Kidney (tissue), 14 donors: ENCODE measurements around the gene ETV2. TPM values are rescaled to one million over a fixed set of nuclear protein-coding genes. Genes with fewer than 3 reads are reported as not detected.

Source experiments
- DNase-seq, 5 donors: peaks; one replicate each; pipeline ENCODE4 v3.0.0-alpha.2; 2013 to 2020
- FAIRE-seq: peaks from 2 replicates; lab custom pipeline; 2012; peaks lifted over from hg19 to GRCh38; lab: Jason Lieb, UNC
- H3K27ac ChIP-seq, 2 donors: one replicate each; pipeline ENCODE4 v1.7.0; 2013; ENCODE audit warnings: low read depth in 2 of 2, low read length in 2 of 2, inconsistent platforms in 1 of 2
- H3K27me3 ChIP-seq: one replicate; pipeline ENCODE4 v1.7.1; 2013; ENCODE audit warnings: low read length, inconsistent platforms; ENCODE audit not compliant: control insufficient read depth, insufficient read depth
- H3K36me3 ChIP-seq, 3 donors: one replicate each; pipeline versions ENCODE4 v1.7.0 to v1.7.1; 2013; ENCODE audit warnings: low read length in 3 of 3, control low read depth in 1 of 3, inconsistent platforms in 1 of 3; ENCODE audit not compliant: insufficient read depth in 3 of 3, control insufficient read depth in 2 of 3
- H3K4me1 ChIP-seq, 3 donors: one replicate each; pipeline versions ENCODE4 v1.7.0 to v1.7.1; 2013; ENCODE audit warnings: low read length in 3 of 3, inconsistent platforms in 1 of 3, low read depth in 1 of 3; ENCODE audit not compliant: control insufficient read depth in 2 of 3, insufficient read depth in 2 of 3
- H3K4me3 ChIP-seq, 3 donors: one replicate each; pipeline versions ENCODE4 v1.7.0 to v1.8.1; 2013; ENCODE audit warnings: low read length in 3 of 3, control low read depth in 1 of 3, inconsistent platforms in 1 of 3
- H3K9ac ChIP-seq, 3 donors: one replicate each; pipeline versions ENCODE4 v1.7.0 to v1.7.1; 2013; ENCODE audit warnings: low read length in 3 of 3, control low read depth in 1 of 3, inconsistent platforms in 1 of 3
- H3K9me3 ChIP-seq, 3 donors: one replicate each; pipeline versions ENCODE4 v1.7.0 to v1.7.1; 2013; ENCODE audit warnings: low read length in 3 of 3, control low read depth in 1 of 3, inconsistent platforms in 1 of 3; ENCODE audit not compliant: control insufficient read depth in 2 of 3, insufficient read depth in 1 of 3
- CTCF ChIP-seq: IDR thresholded peaks from 3 replicates; pipeline ENCODE4 v1.5.1; 2012; ENCODE audit warnings: mild to moderate bottlenecking, moderate library complexity, borderline replicate concordance; ENCODE audit not compliant: insufficient read depth; ENCODE audit errors: extremely low read depth
- intact Hi-C: fragments of 100-400 bp; cut with DNase I; formaldehyde crosslinking; loops from one replicate; pipeline ENCODE4 v1.11.1; 2022
- polyA plus RNA-seq: library from polyadenylated mRNA; stranded (reverse); fragments of 350-450 nt; fragmentation: Illumina TruSeq; extraction: RNeasy Lipid Tissue Mini Kit (QIAGEN cat#74804); gene quantifications from one replicate; pipeline ENCODE4 v1.2.3, GENCODE V29; 2014; ENCODE audit warnings: low read depth, low replicate concordance; ENCODE audit not compliant: insufficient read depth
- total RNA-seq: library from RNA; stranded (reverse); fragmentation: NEBNext Ultra II Directional; extraction: Animal tissue kit (Norgen Biotek cat#: 25700); gene quantifications from one replicate; pipeline ENCODE4 v1.2.1, GENCODE V29; 2021
- donor health status: control.
- donor health status: control.
- donor health status: control.
- donor health status: control.
- donor health status: control.
- donor health status: DM: yes; HTN: yes; CAD: no.
- donor health status: Normal renal cell carcinoma (clear cell type).

ETV2 gene
- total and polyA plus RNA-seq, 2 donors from 2014 or later: 0.38 to 3.3 TPM

- peaks cover 0 to 2% (median 0%) of the 10 kb centered on the region in 3 donors for H3K36me3 ChIP-seq
- no peak overlapping the region for H3K9ac ChIP-seq
- intact Hi-C loops: no loop called here
- no peaks in the 10 kb centered on the region for H3K4me1 ChIP-seq
- no peak for TF ChIP-seq CTCF
- no peak for DNase-seq
- H3K9me3 ChIP-seq: no peaks in the 10 kb centered on the region
- H3K27me3 ChIP-seq: no peaks in the 10 kb centered on the region
- FAIRE-seq: no peak
- no peak overlapping the region for H3K27ac ChIP-seq
- no peak overlapping the region for H3K4me3 ChIP-seq
These were observed 22.7 kb upstream of the ETV2 start for GRCh38 chr19:35618857-35619256.

- intact Hi-C loops: no loop called here
- no peak overlapping the region for H3K4me3 ChIP-seq
- no peaks in the 10 kb centered on the region for H3K27me3 ChIP-seq
- no peak for FAIRE-seq
- TF ChIP-seq CTCF: no peak
- peaks cover 0 to 2% (median 0%) of the 10 kb centered on the region in 3 donors for H3K36me3 ChIP-seq
- no peaks in the 10 kb centered on the region for H3K4me1 ChIP-seq
- H3K9me3 ChIP-seq: no peaks in the 10 kb centered on the region
- H3K9ac ChIP-seq: no peak overlapping the region
- H3K27ac ChIP-seq: no peak overlapping the region
- DNase-seq: no peak
These were observed 22.1 kb upstream of the ETV2 start for GRCh38 chr19:35619290-35619923.

GRCh38 chr19:35620001-35620400 is 21.5 kb upstream of the ETV2 start:
- Histone ChIP-seq H3K9ac (no peak overlapping the region), H3K4me3 (no peak overlapping the region), H3K9me3 (no peaks in the 10 kb centered on the region), H3K27ac (no peak overlapping the region), H3K27me3 (no peaks in the 10 kb centered on the region), H3K4me1 (no peaks in the 10 kb centered on the region), H3K36me3 (peaks cover 0 to 2% (median 0%) of the 10 kb centered on the region in 3 donors)
- FAIRE-seq (no peak), DNase-seq (no peak)
- intact Hi-C loops: no loop called here
- TF ChIP-seq CTCF: no peak

- no peak for TF ChIP-seq CTCF
- Histone ChIP-seq H3K27ac (no peak overlapping the region), H3K36me3 (no peaks in the 10 kb centered on the region), H3K4me1 (no peaks in the 10 kb centered on the region), H3K27me3 (no peaks in the 10 kb centered on the region), H3K9ac (no peak overlapping the region), H3K9me3 (no peaks in the 10 kb centered on the region), H3K4me3 (no peak overlapping the region)
- intact Hi-C loops: no loop called here
- FAIRE-seq: no peak
- no peak for DNase-seq
These were observed 19.8 kb upstream of the ETV2 start for GRCh38 chr19:35621708-35622107.
